Mesodermal cell (in vitro differentiated cells): ENCODE data around the gene PHC2.
"Not testable (repeated sequence)": the region's sequence is repeated elsewhere in the genome, so short reads cannot be mapped to it uniquely, and the experiment has no call there.

Experiments
- H3K27ac ChIP-seq: 2 replicates; pipeline ENCODE4 v1.7.0; 2013; ENCODE audit warnings: mild to moderate bottlenecking, low read depth, low read length, moderate library complexity; ENCODE audit not compliant: severe bottlenecking
- H3K36me3 ChIP-seq: 2 replicates; pipeline ENCODE4 v1.7.1; 2013; ENCODE audit warnings: mild to moderate bottlenecking, low read length, moderate library complexity; ENCODE audit not compliant: control insufficient read depth, insufficient read depth
- H3K4me1 ChIP-seq: one replicate; pipeline ENCODE4 v1.7.1; 2013; ENCODE audit warnings: mild to moderate bottlenecking, low read length; ENCODE audit not compliant: insufficient read depth, control insufficient read depth, poor library complexity, severe bottlenecking
- H3K4me3 ChIP-seq: 2 replicates; pipeline ENCODE4 v1.7.0; 2013; ENCODE audit warnings: low read length, control low read depth, mild to moderate bottlenecking; ENCODE audit not compliant: insufficient read depth, poor library complexity, severe bottlenecking; ENCODE audit errors: extremely low read depth
- H3K9me3 ChIP-seq: 2 replicates; pipeline ENCODE4 v1.7.1; 2013; ENCODE audit warnings: mild to moderate bottlenecking, low read length, moderate library complexity; ENCODE audit not compliant: control insufficient read depth
- WGBS, 2 experiments: methylation state at CpG; one replicate each; pipeline ENCODE4 v1.1.5; 2013; ENCODE audit warnings: missing lambda C conversion rate in 2 of 2; ENCODE audit not compliant: insufficient coverage in 2 of 2; 5-methylcytosine and 5-hydroxymethylcytosine counted together

Gene PHC2

DNA sequence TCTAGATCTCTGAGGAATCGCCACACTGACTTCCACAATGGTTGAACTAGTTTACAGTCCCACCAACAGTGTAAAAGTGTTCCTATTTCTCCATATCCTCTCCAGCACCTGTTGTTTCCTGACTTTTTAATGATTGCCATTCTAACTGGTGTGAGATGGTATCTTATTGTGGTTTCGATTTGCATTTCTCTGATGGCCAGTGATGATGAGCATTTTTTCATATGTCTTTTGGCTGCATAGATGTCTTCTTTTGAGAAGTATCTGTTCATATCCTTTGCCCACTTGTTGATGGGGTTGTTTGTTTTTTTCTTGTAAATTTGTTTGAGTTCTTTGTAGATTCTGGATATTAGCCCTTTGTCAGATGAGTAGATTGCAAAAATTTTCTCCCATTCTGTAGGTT is 140.3 kb downstream of the PHC2 start:
- Histone ChIP-seq H3K36me3 (peaks cover 64% of the 10 kb centered on the region), H3K4me1 (peaks cover 10% of the 10 kb centered on the region)
- no CpG with 5 or more reads among the region's 2 CpGs for WGBS, 2 experiments
- not testable (repeated sequence) for H3K27ac ChIP-seq, H3K4me3 ChIP-seq, H3K9me3 ChIP-seq

GRCh38 chr1:33289858-33290154 is 141.1 kb downstream of the PHC2 start:
- Histone ChIP-seq H3K4me3 (no peak overlapping the region), H3K36me3 (peaks cover 64% of the 10 kb centered on the region), H3K9me3 (no peaks in the 10 kb centered on the region), H3K4me1 (peaks cover 10% of the 10 kb centered on the region), H3K27ac (no peak overlapping the region)
- WGBS, 2 experiments = 94 to 100% methylated on average over 2 of the region's 3 CpGs

GRCh38 chr1:33288976-33289857 is 141.7 kb downstream of the PHC2 start:
- Histone ChIP-seq H3K4me1 (peaks cover 10% of the 10 kb centered on the region), H3K4me3 (no peak overlapping the region), H3K9me3 (no peaks in the 10 kb centered on the region), H3K27ac (no peak overlapping the region), H3K36me3 (peaks cover 62% of the 10 kb centered on the region)
- WGBS, 2 experiments = 95 to 98% methylated on average over 13 to 15 of the region's 16 CpGs

DNA sequence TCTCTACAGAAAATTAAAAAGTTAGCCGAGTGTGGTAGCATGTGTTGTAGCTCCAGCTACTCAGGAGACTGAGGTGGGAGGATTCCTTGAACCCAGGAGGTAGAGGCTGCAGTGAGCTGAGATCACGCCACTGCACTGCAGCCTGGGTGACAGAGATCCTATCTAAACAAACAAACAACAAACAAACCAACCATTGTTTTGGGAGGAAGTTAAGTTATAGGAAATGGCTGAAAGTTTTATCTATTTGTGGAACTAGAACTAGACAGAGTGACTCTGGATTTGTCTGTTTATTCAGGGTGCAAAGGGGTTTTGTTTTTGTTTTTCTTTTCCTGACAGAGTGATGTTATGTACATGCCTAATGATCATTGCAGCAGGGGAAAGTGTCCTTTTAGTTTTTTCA is 143.6 kb downstream of the PHC2 start:
- Histone ChIP-seq H3K9me3 (no peaks in the 10 kb centered on the region), H3K27ac (peak overlapping the region; percentile 90), H3K36me3 (peaks cover 63% of the 10 kb centered on the region), H3K4me3 (no peak overlapping the region), H3K4me1 (peaks cover 14% of the 10 kb centered on the region)
- 100% methylated on average over 1 of the region's 2 CpGs for WGBS, 2 experiments

- Histone ChIP-seq H3K4me1 (peaks cover 14% of the 10 kb centered on the region), H3K36me3 (peaks cover 70% of the 10 kb centered on the region), H3K4me3 (no peak overlapping the region), H3K27ac (peak overlapping the region; percentile 90), H3K9me3 (no peaks in the 10 kb centered on the region)
- WGBS, 2 experiments = 90 to 98% methylated on average over 7 to 8 of the region's 8 CpGs
These were observed 144.3 kb downstream of the PHC2 start for GRCh38 chr1:33286451-33287185.

DNA sequence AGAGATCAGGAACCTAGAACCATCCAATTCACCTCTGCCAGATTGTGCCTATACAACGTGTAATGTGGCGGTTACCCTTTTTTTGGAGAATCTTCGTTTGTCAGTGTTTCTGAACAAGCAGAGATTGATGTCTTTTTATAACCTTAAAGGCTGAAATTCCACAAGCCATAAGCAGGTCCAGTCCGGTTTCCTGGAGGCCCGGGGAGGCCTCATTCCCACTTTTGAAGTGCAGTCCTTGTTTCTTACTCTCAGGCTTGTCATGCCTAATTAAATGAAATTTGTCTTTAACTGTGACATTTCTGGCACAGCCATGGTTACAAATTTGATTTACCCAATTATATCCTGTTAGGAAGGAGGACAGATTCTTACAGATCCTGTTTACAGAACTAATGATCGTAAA is 146.8 kb downstream of the PHC2 start:
- Histone ChIP-seq H3K36me3 (peaks cover 81% of the 10 kb centered on the region), H3K9me3 (no peaks in the 10 kb centered on the region), H3K4me3 (no peak overlapping the region), H3K27ac (peak overlapping the region; percentile 72), H3K4me1 (peaks cover 14% of the 10 kb centered on the region)
- WGBS, 2 experiments = 86 to 87% methylated on average over 4 of the region's 6 CpGs

GRCh38 chr1:33282791-33283190 is 148.1 kb downstream of the PHC2 start:
- Histone ChIP-seq H3K27ac (no peak overlapping the region), H3K4me3 (no peak overlapping the region), H3K36me3 (peaks cover 82% of the 10 kb centered on the region), H3K4me1 (peaks cover 11% of the 10 kb centered on the region), H3K9me3 (no peaks in the 10 kb centered on the region)
- 93 to 100% methylated on average over 3 of the region's 3 CpGs for WGBS, 2 experiments

DNA sequence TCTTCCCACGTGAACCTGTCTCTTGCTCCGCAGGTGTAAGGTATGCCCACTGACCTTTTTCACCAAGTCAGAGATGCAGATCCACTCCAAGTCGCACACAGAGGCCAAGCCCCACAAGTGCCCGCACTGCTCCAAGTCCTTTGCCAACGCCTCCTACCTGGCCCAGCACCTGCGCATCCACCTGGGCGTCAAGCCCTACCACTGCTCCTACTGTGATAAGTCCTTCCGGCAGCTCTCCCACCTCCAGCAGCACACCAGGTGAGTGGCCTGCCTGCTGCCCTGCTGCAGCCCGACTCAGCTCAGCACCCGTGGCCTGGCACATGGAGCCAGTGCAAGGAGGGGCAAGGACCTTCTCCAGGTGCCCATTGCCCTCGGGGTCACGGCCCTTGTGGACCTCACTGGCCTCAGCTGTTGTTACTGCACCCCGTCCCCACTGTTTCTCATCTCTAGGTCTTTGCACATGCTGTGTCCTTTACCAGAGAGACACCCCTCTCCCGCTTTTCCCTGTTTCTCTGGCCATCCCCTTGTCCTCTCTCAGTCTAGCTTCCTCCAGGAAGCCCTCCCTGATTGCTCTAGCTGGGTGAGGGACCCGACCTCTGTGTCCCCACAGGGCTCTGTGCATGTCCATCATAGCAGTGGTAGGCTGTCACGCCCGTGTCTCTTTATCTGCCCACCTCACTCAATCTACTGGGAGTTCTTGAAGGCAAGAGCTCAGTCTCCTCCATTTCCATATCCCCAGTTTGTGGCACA is 149.2 kb downstream of the PHC2 start:
- WGBS, 2 experiments = 97 to 99% methylated on average over 15 to 17 of the region's 17 CpGs
- Histone ChIP-seq H3K36me3 (peaks cover 83% of the 10 kb centered on the region), H3K27ac (no peak overlapping the region), H3K4me1 (peaks cover 4% of the 10 kb centered on the region), H3K9me3 (no peaks in the 10 kb centered on the region), H3K4me3 (no peak overlapping the region)

- no peak overlapping the region for H3K27ac ChIP-seq
- H3K9me3 ChIP-seq = no peaks in the 10 kb centered on the region
- WGBS, 2 experiments = 96 to 97% methylated on average over 22 to 24 of the region's 29 CpGs
- peaks cover 4% of the 10 kb centered on the region for H3K4me1 ChIP-seq
- no peak overlapping the region for H3K4me3 ChIP-seq
- H3K36me3 ChIP-seq = peaks cover 88% of the 10 kb centered on the region
These were observed 150.7 kb downstream of the PHC2 start for GRCh38 chr1:33280091-33280661.

DNA sequence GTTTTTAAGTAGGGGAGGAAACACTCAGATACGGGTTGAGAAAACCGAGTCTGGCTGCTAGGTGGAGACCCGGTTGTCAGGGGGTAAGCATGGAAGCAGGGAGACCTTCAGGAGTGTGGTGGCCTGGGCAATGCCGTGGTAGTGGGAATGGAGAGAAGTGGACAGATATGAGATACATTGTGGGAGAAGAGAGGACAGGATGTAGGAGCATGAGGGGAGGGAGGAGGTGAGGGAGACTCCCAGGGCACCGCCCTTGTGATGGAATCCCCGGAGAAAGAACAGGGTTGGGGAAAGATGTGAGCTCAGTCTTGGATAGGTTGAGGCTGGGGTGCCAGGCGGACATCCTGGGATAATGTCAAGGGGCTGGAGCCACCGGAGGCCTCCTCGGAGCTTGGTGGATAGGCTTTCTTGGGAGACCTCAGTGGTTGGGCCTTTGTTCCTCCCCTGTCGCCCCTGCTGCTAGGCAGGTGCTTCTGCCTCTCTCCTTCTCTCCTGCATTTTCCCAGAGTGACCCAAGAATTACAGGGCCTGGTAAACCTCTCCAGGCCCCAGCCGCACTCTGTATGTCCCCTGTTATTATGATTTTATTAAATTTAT is 153.3 kb downstream of the PHC2 start:
- H3K4me3 ChIP-seq = no peak overlapping the region
- 98 to 99% methylated on average over 7 to 10 of the region's 11 CpGs for WGBS, 2 experiments
- no peaks in the 10 kb centered on the region for H3K4me1 ChIP-seq
- no peaks in the 10 kb centered on the region for H3K9me3 ChIP-seq
- no peak overlapping the region for H3K27ac ChIP-seq
- H3K36me3 ChIP-seq = peaks cover 87% of the 10 kb centered on the region
